NCI-H446 treated with DMSO at 0.1 percent for 48 hours (cell line): ENCODE data around the gene ADRB2.

ENCODE experiments used
- DNase-seq: peaks from one replicate; lab custom pipeline; 2025; lab: John Stamatoyannopoulos, UW

ADRB2 gene

GRCh38 chr5:148831590-148832565 lies 5.5 kb downstream of the ADRB2 start:
- no peak for DNase-seq

GRCh38 chr5:148833122-148833521 lies 6.7 kb downstream of the ADRB2 start:
- no peak for DNase-seq

- no peak for DNase-seq
These were observed 7.5 kb downstream of the ADRB2 start for GRCh38 chr5:148833925-148834324.

- no peak for DNase-seq
These were observed 8.3 kb downstream of the ADRB2 start for GRCh38 chr5:148834689-148835088.

- no peak for DNase-seq
These were observed 10.2 kb downstream of the ADRB2 start for GRCh38 chr5:148836272-148837250.

GRCh38 chr5:148837383-148837782 lies 11.0 kb downstream of the ADRB2 start:
- DNase-seq, result no peak

- no peak for DNase-seq
These were observed 11.9 kb downstream of the ADRB2 start for GRCh38 chr5:148838357-148838756.

- DNase-seq, result no peak
These were observed 13.5 kb downstream of the ADRB2 start for GRCh38 chr5:148839960-148840359.

GRCh38 chr5:148840531-148840930 lies 14.1 kb downstream of the ADRB2 start:
- DNase-seq, result no peak

GRCh38 chr5:148841519-148841918 lies 15.1 kb downstream of the ADRB2 start:
- DNase-seq, result no peak

- DNase-seq, result no peak
These were observed 15.8 kb downstream of the ADRB2 start for GRCh38 chr5:148842161-148842560.

- no peak for DNase-seq
These were observed 17.3 kb downstream of the ADRB2 start for GRCh38 chr5:148843510-148844318.

- DNase-seq, result no peak
These were observed 18.2 kb downstream of the ADRB2 start for GRCh38 chr5:148844433-148845280.

GRCh38 chr5:148846930-148847329 lies 20.5 kb downstream of the ADRB2 start:
- DNase-seq, result no peak

GRCh38 chr5:148847456-148847855 lies 21.0 kb downstream of the ADRB2 start:
- DNase-seq, result no peak

GRCh38 chr5:148848393-148849031 lies 22.1 kb downstream of the ADRB2 start:
- DNase-seq, result no peak

GRCh38 chr5:148849461-148849860 lies 23.1 kb downstream of the ADRB2 start:
- DNase-seq, result no peak

GRCh38 chr5:148850836-148851235 lies 24.4 kb downstream of the ADRB2 start:
- no peak for DNase-seq

GRCh38 chr5:148853868-148854267 lies 27.5 kb downstream of the ADRB2 start:
- DNase-seq, result no peak
